GM23248 (cell line): ENCODE measurements around the gene MAST1.

ENCODE experiments used
- EZH2 ChIP-seq: fragments of 200-600 bp; sonication (generic); IDR thresholded peaks from 2 replicates; pipeline ENCODE4 v1.6.1; 2018; ENCODE audit warnings: antibody characterized with exemption, mild to moderate bottlenecking; ENCODE audit not compliant: insufficient read depth, poor library complexity, severe bottlenecking
- EZH2phosphoT487 ChIP-seq: fragments of 200-600 bp; sonication (generic); IDR thresholded peaks from 2 replicates; pipeline ENCODE4 v1.6.1; 2018; ENCODE audit warnings: antibody characterized with exemption, moderate library complexity, mild to moderate bottlenecking, low read depth; ENCODE audit not compliant: insufficient read depth

DNA sequence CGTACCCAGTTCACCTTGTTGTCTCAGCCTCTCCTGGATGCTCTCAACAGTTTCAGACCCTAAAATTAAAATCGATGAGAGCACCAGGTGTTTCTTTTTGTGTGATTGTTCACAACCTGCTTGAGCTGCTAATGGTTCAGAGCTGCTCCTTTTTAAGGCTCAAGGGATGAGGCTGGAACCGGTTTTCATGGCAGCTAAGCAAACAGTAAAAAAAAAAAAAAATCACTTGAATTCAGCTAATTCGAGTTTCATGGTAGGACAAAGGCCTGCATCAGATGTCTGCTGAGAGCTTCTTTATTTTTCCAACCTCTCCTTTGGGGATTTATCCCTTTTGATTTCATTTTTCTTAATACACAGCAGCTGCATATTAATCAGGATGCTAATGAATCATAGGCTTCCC lies 74.3 kb downstream of the MAST1 start:
- TF ChIP-seq EZH2 (no peak), EZH2phosphoT487 (no peak)
